B cell (primary cell): Measurements from ENCODE around the gene PCDHA10. TPM values are rescaled to one million over a fixed set of nuclear protein-coding genes. Genes with fewer than 3 reads are reported as not detected.

Experiments used
- ATAC-seq: fragments of 200-7000 bp; cut with Tn5 transposase; one replicate; pipeline ENCODE4 v1.10.0; 2021; ENCODE audit warnings: low read depth, mild to moderate bottlenecking, moderate number of reproducible peaks, moderate library complexity
- CTCF ChIA-PET: fragments of 350-600 bp; sonication (Branson Sonifier 250); formaldehyde crosslinking; loops from one replicate; lab custom pipeline; 2021; ENCODE audit warnings: antibody characterized with exemption, inconsistent platforms; lab: Charles Lee
- POLR2A ChIA-PET: fragments of 350-600 bp; sonication (Branson Sonifier 250); formaldehyde crosslinking; loops from one replicate; lab custom pipeline; 2021; ENCODE audit warnings: antibody characterized with exemption; lab: Charles Lee
- DNase-seq: peaks from one replicate; pipeline ENCODE4 v3.0.0; 2013
- H2AFZ ChIP-seq: 2 replicates; pipeline ENCODE4 v1.6.1; 2012; ENCODE audit warnings: mild to moderate bottlenecking, low read depth, low read length; ENCODE audit not compliant: insufficient read depth, poor library complexity, severe bottlenecking
- H3K27ac ChIP-seq, 2 donors: 1 replicate in 1 of 2; 2 replicates in 1 of 2; pipeline ENCODE4 v1.5.1; 2012 to 2013; ENCODE audit warnings: low read length in 2 of 2, mild to moderate bottlenecking in 2 of 2, moderate library complexity in 1 of 2
- H3K27me3 ChIP-seq, 4 experiments: fragments of 200-600 bp in 1 of 4; sonication (generic) in 1 of 4; replicated peaks in 1 of 4; 1 replicate in 2 of 4; 2 replicates in 2 of 4; pipeline versions ENCODE4 v1.6.1 to v1.7.0; 2013 to 2016; ENCODE audit warnings: low read length in 3 of 4, mild to moderate bottlenecking in 2 of 4, mixed read lengths in 1 of 4, moderate library complexity in 1 of 4; ENCODE audit not compliant: insufficient read depth in 4 of 4, control insufficient read depth in 3 of 4; ENCODE audit errors: control extremely low read depth in 1 of 4
- H3K36me3 ChIP-seq, 2 experiments: replicated peaks in 1 of 2; 1 replicate in 1 of 2; 2 replicates in 1 of 2; pipeline versions ENCODE4 v1.6.1 to v1.7.1; 2013; ENCODE audit warnings: low read length in 1 of 2; ENCODE audit not compliant: insufficient read depth in 2 of 2, control insufficient read depth in 1 of 2; ENCODE audit errors: control extremely low read depth in 1 of 2, extremely low read depth in 1 of 2
- H3K4me1 ChIP-seq, 2 donors: fragments of 200-600 bp in 1 of 2; sonication (generic) in 1 of 2; 1 replicate in 1 of 2; 2 replicates in 1 of 2; pipeline versions ENCODE4 v1.5.1 to v1.6.1; 2013 to 2017; ENCODE audit warnings: low read length in 2 of 2; ENCODE audit not compliant: control insufficient read depth in 2 of 2, insufficient read depth in 2 of 2
- H3K4me2 ChIP-seq: replicated peaks from 2 replicates; pipeline ENCODE3; 2012; ENCODE audit warnings: mild to moderate bottlenecking, low read depth, low read length; ENCODE audit not compliant: poor library complexity, severe bottlenecking
- H3K4me3 ChIP-seq, 5 experiments: fragments of 200-600 bp in 1 of 5; sonication (generic) in 1 of 5; 1 replicate in 3 of 5; 2 replicates in 2 of 5; pipeline versions ENCODE4 v1.5.1 to v1.7.0; 2011 to 2016; ENCODE audit warnings: low read length in 4 of 5, mild to moderate bottlenecking in 4 of 5, low read depth in 2 of 5, control low read depth in 1 of 5, moderate library complexity in 1 of 5; ENCODE audit not compliant: insufficient read depth in 1 of 5; ENCODE audit errors: control extremely low read depth in 1 of 5, extremely low read depth in 1 of 5
- H3K79me2 ChIP-seq: fragments of 200-600 bp; sonication (generic); one replicate; pipeline ENCODE4 v1.6.0; 2016; ENCODE audit warnings: low read length; ENCODE audit not compliant: control insufficient read depth, insufficient read depth
- H3K9ac ChIP-seq: fragments of 200-600 bp; sonication (generic); 2 replicates; pipeline ENCODE4 v1.6.1; 2017; ENCODE audit warnings: mild to moderate bottlenecking, low read length, moderate library complexity
- H3K9me3 ChIP-seq, 3 donors: one replicate each; pipeline versions ENCODE4 v1.6.1 to v1.7.1; 2013; ENCODE audit warnings: low read length in 2 of 3; ENCODE audit not compliant: control insufficient read depth in 2 of 3, insufficient read depth in 1 of 3; ENCODE audit errors: control extremely low read depth in 1 of 3
- H4K20me1 ChIP-seq: 2 replicates; pipeline ENCODE4 v1.6.0; 2012; ENCODE audit warnings: mild to moderate bottlenecking, low read length; ENCODE audit not compliant: insufficient read depth, control insufficient read depth, poor library complexity, severe bottlenecking
- H3K27ac Mint-ChIP-seq: one replicate; pipeline ENCODE4 v1.8.0; 2021; ENCODE audit warnings: mixed read lengths
- H3K27me3 Mint-ChIP-seq: one replicate; pipeline ENCODE4 v1.8.0; 2021; ENCODE audit warnings: mixed read lengths
- H3K4me1 Mint-ChIP-seq: one replicate; pipeline ENCODE4 v1.8.0; 2021; ENCODE audit warnings: mixed read lengths
- H3K4me3 Mint-ChIP-seq: one replicate; pipeline ENCODE4 v1.8.0; 2021; ENCODE audit warnings: mixed read lengths
- H3K9me3 Mint-ChIP-seq: one replicate; pipeline ENCODE4 v1.8.0; 2022; ENCODE audit warnings: mixed read lengths; ENCODE audit not compliant: insufficient read depth
- CTCF ChIP-seq: fragments of 200-600 bp; IDR thresholded peaks from one replicate; pipeline ENCODE4 v1.8.0; 2022; ENCODE audit warnings: antibody characterized with exemption, mild to moderate bottlenecking
- EZH2 ChIP-seq: IDR thresholded peaks from 2 replicates; pipeline ENCODE4 v1.6.1; 2012; ENCODE audit warnings: borderline replicate concordance, low read depth, mild to moderate bottlenecking, moderate library complexity, low read length; ENCODE audit not compliant: insufficient read depth, poor library complexity, severe bottlenecking
- WGBS: methylation state at CpG from one replicate; pipeline ENCODE4 v1.1.5; 2013; ENCODE audit warnings: missing lambda C conversion rate; ENCODE audit not compliant: insufficient coverage; 5-methylcytosine and 5-hydroxymethylcytosine counted together
- intact Hi-C: fragments of 100-400 bp; cut with micrococcal nuclease; formaldehyde crosslinking; loops from one replicate; pipeline ENCODE4 v1.10.0; 2022
- polyA plus RNA-seq: library from polyadenylated mRNA; depleted of rRNA; stranded (reverse); fragments of >200 nt; gene quantifications from 2 replicates; pipeline ENCODE4 v1.2.3, GENCODE V29; 2012
- total RNA-seq, 2 donors: library from RNA; stranded (reverse); fragments of 120-200 nt in 1 of 2; gene quantifications; 1 replicate in 1 of 2; 2 replicates in 1 of 2; pipeline versions ENCODE4 v1.2.3 to v1.2.4, GENCODE V29; 2013 to 2022

PCDHA10 gene
- total and polyA plus RNA-seq, 2 donors (not counting 1 experiment from before 2014, with no cell fraction given), result not detected

DNA sequence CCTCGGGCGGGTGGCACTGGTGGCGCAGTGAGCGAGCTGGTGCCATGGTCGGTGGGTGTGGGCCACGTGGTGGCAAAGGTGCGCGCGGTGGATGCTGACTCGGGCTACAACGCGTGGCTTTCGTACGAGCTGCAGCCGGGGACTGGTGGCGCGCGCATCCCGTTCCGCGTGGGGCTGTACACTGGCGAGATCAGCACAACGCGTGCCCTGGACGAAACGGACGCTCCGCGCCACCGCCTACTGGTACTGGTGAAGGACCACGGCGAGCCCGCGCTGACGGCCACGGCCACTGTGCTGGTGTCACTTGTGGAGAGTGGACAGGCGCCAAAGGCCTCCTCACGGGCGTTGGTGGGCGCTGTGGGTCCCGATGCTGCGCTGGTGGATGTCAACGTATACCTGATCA lies 46.8 kb upstream of the PCDHA10 start:
- Mint-ChIP-seq H3K4me3 (no peak overlapping the region), H3K9me3 (peaks cover 2% of the 10 kb centered on the region), H3K27me3 (peaks cover 7% of the 10 kb centered on the region), H3K4me1 (no peaks in the 10 kb centered on the region), H3K27ac (no peak overlapping the region)
- WGBS, result 75% methylated on average over 43 of the region's 43 CpGs
- peaks cover 0 to 11% (median 6%) of the 10 kb centered on the region in 4 experiments for H3K27me3 ChIP-seq
- H3K36me3 ChIP-seq, result no peaks in the 10 kb centered on the region
- H2AFZ ChIP-seq, result no peak overlapping the region
- no peak overlapping the region for H3K4me3 ChIP-seq
- ATAC-seq (no peak), DNase-seq (no peak)
- H3K9me3 ChIP-seq, result peaks cover 5 to 27% (median 16%) of the 10 kb centered on the region in 3 donors
- no peak overlapping the region for H3K4me2 ChIP-seq
- no peaks in the 10 kb centered on the region for H4K20me1 ChIP-seq
- no peaks in the 10 kb centered on the region for H3K79me2 ChIP-seq
- intact Hi-C loops, result no loop called here
- CTCF ChIA-PET, result no interaction called here
- H3K4me1 ChIP-seq, result no peaks in the 10 kb centered on the region
- H3K27ac ChIP-seq, result no peak overlapping the region
- TF ChIP-seq CTCF (no peak), EZH2 (no peak)
- H3K9ac ChIP-seq, result no peak overlapping the region
- POLR2A ChIA-PET, result no interaction called here

DNA sequence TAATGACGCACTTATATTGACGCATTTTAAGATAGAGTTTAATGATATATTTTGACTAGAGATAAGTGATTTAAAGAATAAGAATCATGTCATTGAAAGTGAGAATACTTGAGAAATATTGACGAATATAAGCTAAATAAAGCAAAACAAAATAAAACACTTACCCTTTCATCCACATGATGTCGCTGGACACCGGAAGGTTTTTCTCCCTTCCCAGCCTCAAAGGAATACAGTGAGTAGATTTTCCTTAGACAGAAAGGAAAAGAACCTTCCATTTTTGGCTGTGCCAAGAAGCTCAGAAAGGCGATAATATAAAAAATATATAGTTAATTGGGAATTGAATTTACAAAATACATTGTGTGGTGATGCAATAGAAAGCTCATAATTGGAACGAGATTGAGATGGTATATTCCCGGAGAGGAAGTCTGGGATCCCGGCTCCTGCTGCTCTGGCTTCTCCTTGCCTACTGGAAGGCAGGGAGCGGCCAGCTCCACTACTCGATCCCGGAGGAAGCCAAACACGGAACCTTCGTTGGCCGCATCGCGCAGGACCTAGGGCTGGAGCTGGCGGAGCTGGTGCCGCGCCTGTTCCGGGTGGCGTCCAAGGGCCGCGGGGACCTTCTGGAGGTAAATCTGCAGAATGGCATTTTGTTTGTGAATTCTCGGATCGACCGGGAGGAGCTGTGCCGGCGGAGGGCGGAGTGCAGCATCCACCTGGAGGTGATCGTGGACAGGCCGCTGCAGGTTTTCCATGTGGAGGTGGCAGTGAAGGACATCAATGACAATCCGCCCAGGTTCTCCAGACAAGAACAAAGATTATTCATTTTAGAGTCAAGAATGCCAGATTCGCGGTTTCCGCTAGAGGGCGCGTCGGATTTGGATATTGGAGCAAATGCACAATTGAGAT lies 34.1 kb upstream of the PCDHA10 start, which contains the start of gene PCDHA5:
TSS of gene PCDHA5 (plus strand) at position 239 of the 906 bp plus-strand sequence.
- no peak within 1 kb of the TSS for H3K27ac ChIP-seq
- ChIA-PET POLR2A (no interaction called here), CTCF (no interaction called here)
- no peak within 1 kb of the TSS for H3K9ac ChIP-seq
- intact Hi-C loops, result no loop called here
- DNase-seq, result no peak
- WGBS, result 50% methylated on average over 26 of the region's 39 CpGs
- peaks cover 0 to 21% (median 2%) of the 10 kb centered on the region in 3 donors for H3K9me3 ChIP-seq
- no peaks in the 10 kb centered on the region for H3K79me2 ChIP-seq
- ATAC-seq, result no peak
- Mint-ChIP-seq H3K9me3 (no peaks in the 10 kb centered on the region), H3K27me3 (peaks cover 9% of the 10 kb centered on the region), H3K27ac (no peak within 1 kb of the TSS), H3K4me1 (no peaks in the 10 kb centered on the region), H3K4me3 (no peak within 1 kb of the TSS)
- H3K4me3 ChIP-seq, result no peak within 1 kb of the TSS
- no peak within 1 kb of the TSS for H2AFZ ChIP-seq
- H4K20me1 ChIP-seq, result no peaks in the 10 kb centered on the region
- no peak within 1 kb of the TSS for H3K4me2 ChIP-seq
- H3K36me3 ChIP-seq, result no peaks in the 10 kb centered on the region
- no peaks in the 10 kb centered on the region for H3K4me1 ChIP-seq
- no peak for TF ChIP-seq EZH2
- H3K27me3 ChIP-seq, result peaks cover 0 to 4% (median 1%) of the 10 kb centered on the region in 4 experiments
